ENCODE data around the gene RER1. TPM values are rescaled to one million over a fixed set of nuclear protein-coding genes. Genes with fewer than 3 reads are reported as not detected.
A peak's percentile ranks its signal among the peaks of the same experiment; 100 is the strongest.

RER1 gene
- total and polyA plus RNA-seq, 10 donors: 51.1 to 131 (median 79.0) TPM

GRCh38 chr1:2355373-2356261, 36.0 kb upstream of the RER1 start:
- TF ChIP-seq POLR2A (IDR thresholded peaks at IDR 0.05) (no peak), POLR2AphosphoS5 (IDR thresholded peaks at IDR 0.05) (no peak), CTCF (IDR thresholded peaks at IDR 0.05 in 8 of 11, conservative IDR thresholded peaks at IDR 0.05 in 3 of 11) (no peak)
- intact Hi-C loops (cut with DNase I; ENCODE audit: low total_unique reads): no loop called here
- peak; percentile 67 for DNase-seq

GRCh38 chr1:2356401-2356800, 35.2 kb upstream of the RER1 start:
- DNase-seq: peak; percentile 32
- H3K36me3 ChIP-seq: peaks cover 0 to 5% (median 0%) of the 10 kb centered on the region in 6 donors
- H3K4me1 ChIP-seq: no peaks in the 10 kb centered on the region
- TF ChIP-seq POLR2AphosphoS5 (IDR thresholded peaks at IDR 0.05): no peak
- no peak for TF ChIP-seq POLR2A (IDR thresholded peaks at IDR 0.05)
- no peak for TF ChIP-seq CTCF (IDR thresholded peaks at IDR 0.05 in 8 of 11, conservative IDR thresholded peaks at IDR 0.05 in 3 of 11)
- WGBS, 5 donors: 94 to 100% (median 94%) methylated on average over 4 to 15 of the region's 15 CpGs
- no peaks in the 10 kb centered on the region for H3K9me3 ChIP-seq
- no peaks in the 10 kb centered on the region for H3K27me3 ChIP-seq (replicated peaks in 1 of 7)
- no peak overlapping the region for H3K4me3 ChIP-seq
- intact Hi-C loops (cut with DNase I; ENCODE audit: low total_unique reads): no loop called here
- no peak overlapping the region for H3K27ac ChIP-seq

More at GRCh38 chr1:2355373-2356261, 36.0 kb upstream of the RER1 start:
- no peaks in the 10 kb centered on the region for H3K27me3 ChIP-seq (replicated peaks in 1 of 7)
- no peaks in the 10 kb centered on the region for H3K4me1 ChIP-seq
- H3K36me3 ChIP-seq: peaks cover 0 to 5% (median 0%) of the 10 kb centered on the region in 6 donors
- H3K27ac ChIP-seq: no peak overlapping the region
- no peak overlapping the region for H3K4me3 ChIP-seq
- H3K9me3 ChIP-seq: no peaks in the 10 kb centered on the region
- 80 to 91% (median 88%) methylated on average over 19 to 28 of the region's 28 CpGs for WGBS, 5 donors

GRCh38 chr1:2356911-2357845, 34.5 kb upstream of the RER1 start:
- TF ChIP-seq POLR2AphosphoS5 (IDR thresholded peaks at IDR 0.05) (no peak), CTCF (IDR thresholded peaks at IDR 0.05 in 8 of 11, conservative IDR thresholded peaks at IDR 0.05 in 3 of 11) (no peak), POLR2A (IDR thresholded peaks at IDR 0.05) (no peak)
- H3K36me3 ChIP-seq: peaks cover 0 to 5% (median 0%) of the 10 kb centered on the region in 6 donors
- H3K27ac ChIP-seq: no peak overlapping the region
- 86 to 90% (median 88%) methylated on average over 22 to 37 of the region's 37 CpGs for WGBS, 5 donors
- no peaks in the 10 kb centered on the region for H3K27me3 ChIP-seq (replicated peaks in 1 of 7)
- peak; percentile 57 for DNase-seq
- no peaks in the 10 kb centered on the region for H3K9me3 ChIP-seq
- no peak overlapping the region for H3K4me3 ChIP-seq
- H3K4me1 ChIP-seq: no peaks in the 10 kb centered on the region
- intact Hi-C loops (cut with DNase I; ENCODE audit: low total_unique reads): no loop called here

Measured in spleen (tissue), 11 donors.